Measurements from ENCODE around the gene ZKSCAN7. TPM values are rescaled to one million over a fixed set of nuclear protein-coding genes. Genes with fewer than 3 reads are reported as not detected.
"Not testable (repeated sequence)": the region's sequence is repeated elsewhere in the genome, so short reads cannot be mapped to it uniquely, and the experiment has no call there.

The ZKSCAN7 gene
- total RNA-seq = 1.3 and 2.2 TPM in 2 replicates

- peak; percentile 47 for DNase-seq
These were observed at the start of gene ZKSCAN7 for GRCh38 chr3:44554626-44555592. TSS of gene ZKSCAN7 (plus strand) at chr3:44555193. CDS start at chr3:44557048, 1,855 bp downstream.

GRCh38 chr3:44506556-44506955 is 48.4 kb upstream of the ZKSCAN7 start:
- no peak for DNase-seq

- no peak for DNase-seq
These were observed 48.0 kb upstream of the ZKSCAN7 start for GRCh38 chr3:44506961-44507360.

- peak; percentile 23 for DNase-seq
These were observed 45.5 kb upstream of the ZKSCAN7 start for GRCh38 chr3:44509393-44509921.

GRCh38 chr3:44510000-44510368 is 45.0 kb upstream of the ZKSCAN7 start:
- peak; percentile 43 for DNase-seq

- peak; percentile 6 for DNase-seq
These were observed 43.8 kb upstream of the ZKSCAN7 start for GRCh38 chr3:44511238-44511566.

GRCh38 chr3:44513513-44513912 is 41.5 kb upstream of the ZKSCAN7 start:
- no peak for DNase-seq

GRCh38 chr3:44516230-44516629 is 38.8 kb upstream of the ZKSCAN7 start:
- no peak for DNase-seq

- DNase-seq = no peak
These were observed 36.2 kb upstream of the ZKSCAN7 start for GRCh38 chr3:44518782-44519156.

GRCh38 chr3:44521721-44522120 is 33.3 kb upstream of the ZKSCAN7 start:
- DNase-seq = no peak

- DNase-seq = no peak
These were observed 32.5 kb upstream of the ZKSCAN7 start for GRCh38 chr3:44522494-44522933.

- DNase-seq = no peak
These were observed 29.9 kb upstream of the ZKSCAN7 start for GRCh38 chr3:44525060-44525459.

GRCh38 chr3:44529927-44530326 is 25.1 kb upstream of the ZKSCAN7 start:
- peak; percentile 54 for DNase-seq

GRCh38 chr3:44530911-44531310 is 24.1 kb upstream of the ZKSCAN7 start:
- no peak for DNase-seq

GRCh38 chr3:44534659-44535058 is 20.3 kb upstream of the ZKSCAN7 start:
- not testable (repeated sequence) for DNase-seq

GRCh38 chr3:44535364-44535763 is 19.6 kb upstream of the ZKSCAN7 start:
- DNase-seq = no peak

- not testable (repeated sequence) for DNase-seq
These were observed 10.2 kb upstream of the ZKSCAN7 start for GRCh38 chr3:44544811-44545210.

- no peak for DNase-seq
These were observed 730 bp downstream of the ZKSCAN7 start for GRCh38 chr3:44555723-44556122.

GRCh38 chr3:44557074-44557473 is 2.1 kb downstream of the ZKSCAN7 start:
- no peak for DNase-seq

GRCh38 chr3:44561076-44561475 is 6.1 kb downstream of the ZKSCAN7 start:
- DNase-seq = peak; percentile 58

GRCh38 chr3:44562147-44562546 is 7.2 kb downstream of the ZKSCAN7 start:
- DNase-seq = no peak

- no peak for DNase-seq
These were observed 13.6 kb downstream of the ZKSCAN7 start for GRCh38 chr3:44568561-44568960.

- DNase-seq = no peak
These were observed 16.0 kb downstream of the ZKSCAN7 start for GRCh38 chr3:44571024-44571423.

GRCh38 chr3:44576613-44577012 is 21.6 kb downstream of the ZKSCAN7 start:
- no peak for DNase-seq

Measured in dermis blood vessel endothelial cell (primary cell).